ENCODE measurements around the gene TRIM38. TPM values are rescaled to one million over a fixed set of nuclear protein-coding genes. Genes with fewer than 3 reads are reported as not detected.

The TRIM38 gene
- polyA plus RNA-seq, 1 donor from 2014 or later = not detected

DNA sequence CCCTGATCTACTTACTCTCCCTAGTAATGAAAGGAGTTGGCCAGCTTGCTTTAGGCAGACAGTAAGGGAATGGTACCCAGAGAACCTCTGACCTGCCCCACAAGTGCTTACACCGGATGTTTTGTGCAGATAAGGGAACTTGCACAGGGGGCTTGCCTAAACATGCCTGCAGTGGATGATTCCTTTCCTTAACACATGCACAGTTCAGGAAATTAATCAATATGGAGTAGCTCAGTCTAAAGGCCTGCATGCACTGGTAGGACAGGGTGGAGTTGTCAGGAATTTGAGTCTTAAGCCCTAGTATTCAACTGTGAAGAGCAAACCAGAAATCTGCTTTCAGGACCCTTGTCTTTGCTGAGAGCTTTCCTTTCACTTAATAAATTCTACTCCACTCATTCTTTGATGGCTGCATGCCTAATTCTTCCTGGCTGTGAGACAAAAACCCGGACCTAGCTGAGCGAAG is 3.9 kb upstream of the TRIM38 start:
- H2AFZ ChIP-seq (ENCODE audit: low read depth, low read length) = no peak overlapping the region
- no peaks in the 10 kb centered on the region for H3K9me3 ChIP-seq (ENCODE audit: low read length)
- no peak overlapping the region for H3K4me3 ChIP-seq (ENCODE audit: low read length)
- H3K9me2 ChIP-seq (ENCODE audit: insufficient read depth, low read length) = no peaks in the 10 kb centered on the region
- H3K36me3 ChIP-seq (ENCODE audit: insufficient read depth, low read length) = no peaks in the 10 kb centered on the region
- H3K4me2 ChIP-seq (ENCODE audit: low read length) = no peak overlapping the region
- no peak overlapping the region for H3K9ac ChIP-seq (ENCODE audit: low read length)
- no peak overlapping the region for H3K27ac ChIP-seq (ENCODE audit: low read length)
- no peaks in the 10 kb centered on the region for H3F3A ChIP-seq (ENCODE audit: insufficient read depth, low read length, poor library complexity, severe bottlenecking)
- H3K27me3 ChIP-seq (ENCODE audit: insufficient read depth, low read depth, low read length) = no peaks in the 10 kb centered on the region
- TF ChIP-seq MXI1 (conservative IDR thresholded peaks at IDR 0.05; ENCODE audit: poor library complexity, severe bottlenecking) (no peak), POLR2AphosphoS5 (IDR thresholded peaks at IDR 0.05) (no peak), EP300 (conservative IDR thresholded peaks at IDR 0.05; ENCODE audit: poor library complexity, severe bottlenecking) (no peak), EZH2 (IDR thresholded peaks at IDR 0.05; ENCODE audit: borderline replicate concordance, insufficient read depth, low read length, poor library complexity, severe bottlenecking) (no peak), TAF1 (IDR thresholded peaks at IDR 0.05; ENCODE audit: low read depth) (no peak), SMC3 (conservative IDR thresholded peaks at IDR 0.05; ENCODE audit: poor library complexity) (no peak), RAD21 (conservative IDR thresholded peaks at IDR 0.05) (no peak)
- TF ChIP-seq, protein P1, sequence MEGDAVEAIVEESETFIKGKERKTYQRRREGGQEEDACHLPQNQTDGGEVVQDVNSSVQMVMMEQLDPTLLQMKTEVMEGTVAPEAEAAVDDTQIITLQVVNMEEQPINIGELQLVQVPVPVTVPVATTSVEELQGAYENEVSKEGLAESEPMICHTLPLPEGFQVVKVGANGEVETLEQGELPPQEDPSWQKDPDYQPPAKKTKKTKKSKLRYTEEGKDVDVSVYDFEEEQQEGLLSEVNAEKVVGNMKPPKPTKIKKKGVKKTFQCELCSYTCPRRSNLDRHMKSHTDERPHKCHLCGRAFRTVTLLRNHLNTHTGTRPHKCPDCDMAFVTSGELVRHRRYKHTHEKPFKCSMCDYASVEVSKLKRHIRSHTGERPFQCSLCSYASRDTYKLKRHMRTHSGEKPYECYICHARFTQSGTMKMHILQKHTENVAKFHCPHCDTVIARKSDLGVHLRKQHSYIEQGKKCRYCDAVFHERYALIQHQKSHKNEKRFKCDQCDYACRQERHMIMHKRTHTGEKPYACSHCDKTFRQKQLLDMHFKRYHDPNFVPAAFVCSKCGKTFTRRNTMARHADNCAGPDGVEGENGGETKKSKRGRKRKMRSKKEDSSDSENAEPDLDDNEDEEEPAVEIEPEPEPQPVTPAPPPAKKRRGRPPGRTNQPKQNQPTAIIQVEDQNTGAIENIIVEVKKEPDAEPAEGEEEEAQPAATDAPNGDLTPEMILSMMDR (IDR thresholded peaks at IDR 0.05; ENCODE audit: poor library complexity, severe bottlenecking) = no peak
- TF ChIP-seq, protein P2, sequence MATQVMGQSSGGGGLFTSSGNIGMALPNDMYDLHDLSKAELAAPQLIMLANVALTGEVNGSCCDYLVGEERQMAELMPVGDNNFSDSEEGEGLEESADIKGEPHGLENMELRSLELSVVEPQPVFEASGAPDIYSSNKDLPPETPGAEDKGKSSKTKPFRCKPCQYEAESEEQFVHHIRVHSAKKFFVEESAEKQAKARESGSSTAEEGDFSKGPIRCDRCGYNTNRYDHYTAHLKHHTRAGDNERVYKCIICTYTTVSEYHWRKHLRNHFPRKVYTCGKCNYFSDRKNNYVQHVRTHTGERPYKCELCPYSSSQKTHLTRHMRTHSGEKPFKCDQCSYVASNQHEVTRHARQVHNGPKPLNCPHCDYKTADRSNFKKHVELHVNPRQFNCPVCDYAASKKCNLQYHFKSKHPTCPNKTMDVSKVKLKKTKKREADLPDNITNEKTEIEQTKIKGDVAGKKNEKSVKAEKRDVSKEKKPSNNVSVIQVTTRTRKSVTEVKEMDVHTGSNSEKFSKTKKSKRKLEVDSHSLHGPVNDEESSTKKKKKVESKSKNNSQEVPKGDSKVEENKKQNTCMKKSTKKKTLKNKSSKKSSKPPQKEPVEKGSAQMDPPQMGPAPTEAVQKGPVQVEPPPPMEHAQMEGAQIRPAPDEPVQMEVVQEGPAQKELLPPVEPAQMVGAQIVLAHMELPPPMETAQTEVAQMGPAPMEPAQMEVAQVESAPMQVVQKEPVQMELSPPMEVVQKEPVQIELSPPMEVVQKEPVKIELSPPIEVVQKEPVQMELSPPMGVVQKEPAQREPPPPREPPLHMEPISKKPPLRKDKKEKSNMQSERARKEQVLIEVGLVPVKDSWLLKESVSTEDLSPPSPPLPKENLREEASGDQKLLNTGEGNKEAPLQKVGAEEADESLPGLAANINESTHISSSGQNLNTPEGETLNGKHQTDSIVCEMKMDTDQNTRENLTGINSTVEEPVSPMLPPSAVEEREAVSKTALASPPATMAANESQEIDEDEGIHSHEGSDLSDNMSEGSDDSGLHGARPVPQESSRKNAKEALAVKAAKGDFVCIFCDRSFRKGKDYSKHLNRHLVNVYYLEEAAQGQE (IDR thresholded peaks at IDR 0.05; ENCODE audit: borderline replicate concordance) = no peak
- no peaks in the 10 kb centered on the region for H3K79me2 ChIP-seq (replicated peaks; ENCODE audit: insufficient read depth, low read length)
- H4K20me1 ChIP-seq (ENCODE audit: insufficient read depth) = no peaks in the 10 kb centered on the region

DNA sequence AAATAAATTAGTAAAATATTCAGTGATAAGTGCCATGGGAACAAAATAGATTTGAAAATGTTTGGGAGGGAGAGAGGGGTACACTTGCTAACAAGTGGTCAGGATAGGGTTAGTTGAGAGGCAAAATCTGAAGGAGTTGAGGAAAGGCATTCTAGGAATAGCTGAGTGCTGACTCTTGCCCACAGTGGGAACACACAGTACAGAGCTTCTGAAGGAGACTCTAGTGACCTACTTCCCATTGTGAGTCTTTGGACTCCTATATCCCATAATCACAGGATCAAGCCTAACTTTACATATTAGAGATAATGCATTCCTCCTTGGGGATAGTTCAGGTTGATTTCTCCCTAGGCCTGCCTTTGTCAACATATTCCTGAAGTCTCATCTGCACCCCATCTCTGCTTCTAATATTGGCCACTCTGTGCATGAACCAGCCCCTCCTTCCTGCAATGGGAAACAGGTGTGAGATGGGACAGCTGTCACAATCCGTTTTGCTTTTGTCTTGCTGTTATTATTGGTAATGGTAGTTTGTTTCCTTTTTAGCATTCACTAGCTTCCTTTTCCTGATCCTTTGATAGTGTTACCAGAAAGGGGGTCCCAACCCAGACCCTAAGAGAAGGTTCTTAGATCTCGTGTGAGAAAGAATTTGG is 2.6 kb upstream of the TRIM38 start:
- H3K4me2 ChIP-seq (ENCODE audit: low read length) = no peak overlapping the region

More for the DNA sequence above, 2.6 kb upstream of the TRIM38 start:
- H3K9ac ChIP-seq (ENCODE audit: low read length) = no peak overlapping the region
- no peak overlapping the region for H2AFZ ChIP-seq (ENCODE audit: low read depth, low read length)
- no peaks in the 10 kb centered on the region for H3K79me2 ChIP-seq (replicated peaks; ENCODE audit: insufficient read depth, low read length)
- H3K27me3 ChIP-seq (ENCODE audit: insufficient read depth, low read depth, low read length) = no peaks in the 10 kb centered on the region
- TF ChIP-seq POLR2AphosphoS5 (IDR thresholded peaks at IDR 0.05) (no peak), RAD21 (conservative IDR thresholded peaks at IDR 0.05) (no peak), MXI1 (conservative IDR thresholded peaks at IDR 0.05; ENCODE audit: poor library complexity, severe bottlenecking) (no peak), TAF1 (IDR thresholded peaks at IDR 0.05; ENCODE audit: low read depth) (no peak), EP300 (conservative IDR thresholded peaks at IDR 0.05; ENCODE audit: poor library complexity, severe bottlenecking) (no peak), EZH2 (IDR thresholded peaks at IDR 0.05; ENCODE audit: borderline replicate concordance, insufficient read depth, low read length, poor library complexity, severe bottlenecking) (no peak), SMC3 (conservative IDR thresholded peaks at IDR 0.05; ENCODE audit: poor library complexity) (no peak)
- TF ChIP-seq, protein P1 (IDR thresholded peaks at IDR 0.05; ENCODE audit: poor library complexity, severe bottlenecking) = no peak
- TF ChIP-seq, protein P2 (IDR thresholded peaks at IDR 0.05; ENCODE audit: borderline replicate concordance) = no peak
- H3K36me3 ChIP-seq (ENCODE audit: insufficient read depth, low read length) = no peaks in the 10 kb centered on the region
- no peaks in the 10 kb centered on the region for H3K9me2 ChIP-seq (ENCODE audit: insufficient read depth, low read length)
- no peak overlapping the region for H3K4me3 ChIP-seq (ENCODE audit: low read length)
- no peak overlapping the region for H3K27ac ChIP-seq (ENCODE audit: low read length)
- H3F3A ChIP-seq (ENCODE audit: insufficient read depth, low read length, poor library complexity, severe bottlenecking) = no peaks in the 10 kb centered on the region
- H3K9me3 ChIP-seq (ENCODE audit: low read length) = no peaks in the 10 kb centered on the region
- no peaks in the 10 kb centered on the region for H4K20me1 ChIP-seq (ENCODE audit: insufficient read depth)

Data from neural cell (in vitro differentiated cells).